ES-I3 (cell line): Measurements from ENCODE around the gene DENND5B.
"Not testable (repeated sequence)": the region's sequence is repeated elsewhere in the genome, so short reads cannot be mapped to it uniquely, and the experiment has no call there.

Experiments used
- H3K36me3 ChIP-seq: 2 replicates; pipeline ENCODE4 v1.6.1; 2013; ENCODE audit warnings: mild to moderate bottlenecking, low read length, control low read depth, moderate library complexity; ENCODE audit not compliant: insufficient read depth
- H3K4me1 ChIP-seq: 2 replicates; pipeline ENCODE4 v1.6.1; 2013; ENCODE audit warnings: mild to moderate bottlenecking, control low read depth, low read length; ENCODE audit not compliant: insufficient read depth
- H3K9ac ChIP-seq: 2 replicates; pipeline ENCODE4 v1.6.1; 2013; ENCODE audit warnings: low read depth, mild to moderate bottlenecking, low read length, moderate library complexity
- H3K9me3 ChIP-seq: 2 replicates; pipeline ENCODE4 v1.6.1; 2013; ENCODE audit warnings: mild to moderate bottlenecking, low read length, moderate library complexity; ENCODE audit not compliant: control insufficient read depth, insufficient read depth

Gene DENND5B

DNA sequence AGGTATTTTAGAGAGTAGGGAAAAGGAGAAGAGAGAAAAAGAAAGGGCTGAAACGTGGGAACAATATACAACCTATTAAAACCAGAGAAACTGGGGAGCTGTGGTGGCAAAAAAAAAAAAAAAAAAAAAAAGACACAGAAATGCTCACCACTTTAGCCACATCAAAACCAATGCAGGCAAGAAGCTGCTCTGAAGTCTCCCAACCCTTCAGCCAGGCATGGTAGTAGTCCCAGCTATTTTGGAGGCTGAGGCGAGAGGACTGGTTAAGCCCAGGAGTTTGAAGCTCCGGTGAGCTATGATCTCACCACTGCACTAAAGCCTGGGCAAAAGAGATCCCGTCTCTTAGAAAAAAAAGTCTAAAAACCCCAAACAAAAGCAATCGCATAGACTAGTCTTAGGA is 33.2 kb downstream of the DENND5B start:
- no peaks in the 10 kb centered on the region; the same call in 1 of the 2 replicates for H3K36me3 ChIP-seq
- H3K9me3 ChIP-seq: peaks cover 10% of the 10 kb centered on the region
- no peak overlapping the region for H3K9ac ChIP-seq
- peaks cover 11% of the 10 kb centered on the region; the same call in 1 of the 2 replicates for H3K4me1 ChIP-seq

DNA sequence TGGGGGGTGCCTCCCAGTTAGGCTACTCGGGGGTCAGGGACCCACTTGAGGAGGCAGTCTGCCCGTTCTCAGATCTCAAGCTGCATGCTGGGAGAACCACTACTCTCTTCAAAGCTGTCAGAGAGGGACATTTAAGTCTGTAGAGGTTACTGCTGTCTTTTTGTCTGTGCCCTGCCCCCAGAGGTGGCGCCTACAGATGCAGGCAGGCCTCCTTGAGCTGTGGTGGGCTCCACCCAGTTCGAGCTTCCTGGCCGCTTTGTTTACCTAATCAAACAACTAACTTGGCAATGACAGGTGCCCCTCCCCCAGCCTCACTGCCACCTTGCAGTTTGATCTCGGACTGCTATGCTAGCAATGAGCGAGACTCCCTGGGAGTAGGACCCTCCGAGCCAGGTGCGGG is 35.5 kb downstream of the DENND5B start:
- H3K4me1 ChIP-seq, H3K9ac ChIP-seq, H3K9me3 ChIP-seq, H3K36me3 ChIP-seq: not testable (repeated sequence)

DNA sequence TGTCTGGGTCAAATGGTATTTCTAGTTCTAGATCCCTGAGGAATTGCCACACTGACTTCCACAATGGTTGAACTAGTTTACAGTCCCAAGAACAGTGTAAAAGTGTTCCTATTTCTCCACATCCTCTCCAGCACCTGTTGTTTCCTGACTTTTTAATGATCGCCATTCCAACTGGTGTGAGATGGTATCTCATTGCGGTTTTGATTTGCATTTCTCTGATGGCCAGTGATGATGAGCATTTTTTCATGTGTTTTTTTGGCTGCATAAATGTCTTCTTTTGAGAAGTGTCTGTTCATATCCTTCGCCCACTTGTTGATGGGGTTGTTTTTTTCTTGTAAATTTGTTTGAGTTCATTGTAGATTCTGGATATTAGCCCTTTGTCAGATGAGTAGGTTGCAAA is 40.3 kb downstream of the DENND5B start:
- not testable (repeated sequence) for H3K9me3 ChIP-seq, H3K4me1 ChIP-seq, H3K36me3 ChIP-seq, H3K9ac ChIP-seq

DNA sequence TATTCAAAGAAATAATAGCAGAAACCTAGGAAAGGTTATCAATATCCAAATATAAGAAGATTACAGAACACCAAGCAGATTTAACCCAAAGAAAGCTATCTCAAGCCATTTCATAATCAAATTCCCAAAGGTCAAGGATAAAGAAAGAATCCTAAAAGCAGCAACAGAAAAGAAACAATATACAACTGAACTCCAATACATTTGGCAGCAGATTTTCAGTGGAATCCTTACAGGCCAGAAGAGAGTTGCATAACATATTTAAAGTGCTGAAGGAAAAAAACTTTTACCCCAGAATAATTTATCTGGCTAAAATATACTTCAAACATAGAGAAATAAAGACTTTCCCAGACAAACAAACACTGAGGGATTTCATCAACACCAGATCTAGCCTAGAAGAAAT is 54.3 kb downstream of the DENND5B start:
- Histone ChIP-seq H3K9ac (no peak overlapping the region), H3K9me3 (no peaks in the 10 kb centered on the region), H3K4me1 (peaks cover 8% of the 10 kb centered on the region; the same call in 1 of the 2 replicates), H3K36me3 (no peaks in the 10 kb centered on the region)

DNA sequence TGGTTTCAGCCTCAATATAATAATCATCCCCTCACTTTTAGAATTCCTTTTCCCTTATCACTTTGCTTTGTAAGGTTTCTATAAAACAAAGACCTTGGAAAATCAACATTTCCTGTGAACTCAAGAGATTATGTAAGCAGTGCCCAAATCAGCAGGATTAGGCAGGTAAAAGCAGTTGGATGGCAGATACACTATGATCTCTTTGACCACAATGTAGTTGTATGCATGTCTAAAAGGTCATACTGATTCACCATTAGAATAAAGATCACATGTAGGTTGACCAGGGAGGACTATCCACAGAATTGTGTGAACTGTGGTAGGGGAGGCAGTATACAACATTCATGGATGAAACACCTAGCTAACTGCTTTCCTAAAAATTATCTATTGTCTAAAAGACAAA is 57.5 kb downstream of the DENND5B start:
- peaks cover 21% of the 10 kb centered on the region; the same call in 1 of the 2 replicates for H3K4me1 ChIP-seq

DNA sequence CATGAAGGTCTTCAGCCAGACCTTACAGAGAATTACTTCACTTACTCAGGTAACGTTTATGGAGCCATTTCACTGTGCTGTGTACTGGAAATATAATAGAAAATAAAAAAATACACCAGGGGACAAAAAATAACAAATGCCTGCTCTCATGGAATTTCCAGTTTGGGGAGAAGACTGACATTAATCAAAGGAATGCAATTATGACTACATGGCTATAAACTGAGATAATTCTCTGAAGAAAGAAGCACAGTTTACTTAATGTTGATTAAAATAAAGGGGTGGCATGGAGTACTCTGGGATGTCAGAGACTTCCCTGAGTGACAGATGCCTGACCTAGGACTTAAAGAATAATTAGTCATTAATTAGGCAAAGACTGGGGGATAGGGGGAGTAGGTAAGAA is 59.0 kb downstream of the DENND5B start:
- H3K4me1 ChIP-seq: peaks cover 27% of the 10 kb centered on the region
- no peaks in the 10 kb centered on the region for H3K36me3 ChIP-seq
- H3K9ac ChIP-seq: no peak overlapping the region
- no peaks in the 10 kb centered on the region for H3K9me3 ChIP-seq

More for the DNA sequence above, 57.5 kb downstream of the DENND5B start:
- no peak overlapping the region for H3K9ac ChIP-seq
- H3K9me3 ChIP-seq: no peaks in the 10 kb centered on the region
- no peaks in the 10 kb centered on the region for H3K36me3 ChIP-seq

DNA sequence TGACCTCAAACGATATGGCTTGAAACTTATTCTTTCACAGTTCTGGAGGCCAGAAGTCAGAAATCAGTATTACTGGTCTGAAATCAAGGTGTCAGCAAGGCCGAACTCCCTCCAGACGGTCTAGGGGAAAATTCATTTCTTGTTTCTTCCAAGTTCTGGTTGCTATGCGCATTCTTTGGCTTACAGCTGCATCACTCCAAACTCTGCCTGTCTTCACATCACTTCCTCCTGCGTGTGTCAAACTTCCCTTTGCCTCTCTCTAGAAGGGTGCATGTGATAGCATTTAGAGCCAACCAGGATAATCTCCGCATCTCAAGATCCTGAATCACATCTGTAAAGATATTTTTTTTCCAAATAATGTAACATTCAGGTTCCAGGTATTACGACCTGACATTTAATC is 62.8 kb downstream of the DENND5B start:
- Histone ChIP-seq H3K9me3 (no peaks in the 10 kb centered on the region), H3K4me1 (peaks cover 25% of the 10 kb centered on the region), H3K36me3 (no peaks in the 10 kb centered on the region), H3K9ac (no peak overlapping the region)

DNA sequence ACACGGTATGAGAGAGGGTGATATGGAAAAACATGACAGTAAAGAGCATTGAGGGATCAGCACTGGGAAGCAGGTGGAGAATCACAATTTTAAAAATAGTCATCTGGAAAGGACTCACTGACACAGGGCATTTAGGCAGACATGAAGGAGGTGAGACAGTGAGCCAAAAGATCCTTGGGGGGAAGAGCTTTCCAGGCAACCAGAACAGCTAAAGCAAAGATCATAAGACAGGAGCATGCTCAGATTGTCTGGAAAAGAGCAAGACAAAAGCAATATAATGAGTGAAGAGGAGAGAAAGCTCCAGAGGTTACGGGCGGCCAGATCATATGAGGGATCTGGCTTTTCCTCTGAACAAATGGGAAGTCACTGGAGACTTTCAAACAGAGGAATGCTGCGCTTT is 63.9 kb downstream of the DENND5B start:
- H3K9ac ChIP-seq: no peak overlapping the region
- no peaks in the 10 kb centered on the region for H3K36me3 ChIP-seq
- H3K4me1 ChIP-seq: peaks cover 35% of the 10 kb centered on the region
- H3K9me3 ChIP-seq: no peaks in the 10 kb centered on the region

DNA sequence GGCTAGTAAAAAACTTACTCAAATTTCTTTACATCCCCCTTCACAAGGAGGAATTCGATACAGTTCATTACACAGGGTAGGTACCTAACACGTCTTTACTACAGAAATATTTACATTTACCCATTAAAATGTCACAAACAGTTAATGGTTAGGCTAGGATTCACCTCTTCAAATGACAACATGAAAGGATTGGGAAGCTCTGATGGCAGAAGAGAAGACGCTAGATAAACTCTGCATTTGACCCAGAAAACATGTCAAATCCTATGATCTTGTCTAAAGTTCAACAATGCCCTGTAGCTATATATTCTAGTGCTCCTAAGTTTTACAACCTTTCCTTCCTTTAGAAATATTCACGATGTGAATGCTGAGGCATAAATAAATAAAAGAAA is 64.8 kb downstream of the DENND5B start:
- H3K36me3 ChIP-seq: no peaks in the 10 kb centered on the region
- H3K9me3 ChIP-seq: no peaks in the 10 kb centered on the region
- H3K9ac ChIP-seq: no peak overlapping the region
- H3K4me1 ChIP-seq: peaks cover 37% of the 10 kb centered on the region

DNA sequence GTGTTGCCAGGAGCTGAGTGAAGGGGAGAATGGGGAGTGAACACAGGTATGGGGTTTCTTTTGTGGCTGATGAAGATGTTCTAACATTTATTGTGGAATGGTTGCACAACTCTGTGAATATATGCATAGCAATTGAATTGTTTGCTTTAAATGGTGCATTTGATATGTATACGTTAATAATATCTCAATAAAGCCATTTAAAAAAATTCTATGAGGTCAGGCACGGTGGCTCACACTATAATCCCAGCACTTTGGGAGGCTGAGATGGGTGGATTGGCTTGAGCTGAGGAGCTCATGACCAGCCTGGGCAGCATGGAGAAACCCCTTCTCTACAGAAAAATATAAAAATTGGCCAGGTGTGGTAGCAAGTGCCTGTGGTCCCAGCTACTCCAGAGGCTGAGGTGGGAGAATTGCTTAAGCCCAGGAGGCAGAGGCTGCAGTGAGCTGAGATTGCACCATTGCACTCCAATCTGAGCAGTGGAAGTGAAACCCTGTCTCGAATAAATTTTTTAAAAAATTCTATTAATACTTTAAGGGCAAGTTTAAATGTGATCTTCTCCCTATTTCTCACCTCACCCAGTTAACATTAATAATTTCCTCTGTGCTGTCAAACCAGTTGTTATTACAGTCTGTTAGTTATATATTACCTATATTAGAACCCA is 65.3 kb downstream of the DENND5B start:
- no peaks in the 10 kb centered on the region for H3K9me3 ChIP-seq
- H3K4me1 ChIP-seq: peaks cover 35% of the 10 kb centered on the region
- no peak overlapping the region for H3K9ac ChIP-seq
- H3K36me3 ChIP-seq: no peaks in the 10 kb centered on the region

DNA sequence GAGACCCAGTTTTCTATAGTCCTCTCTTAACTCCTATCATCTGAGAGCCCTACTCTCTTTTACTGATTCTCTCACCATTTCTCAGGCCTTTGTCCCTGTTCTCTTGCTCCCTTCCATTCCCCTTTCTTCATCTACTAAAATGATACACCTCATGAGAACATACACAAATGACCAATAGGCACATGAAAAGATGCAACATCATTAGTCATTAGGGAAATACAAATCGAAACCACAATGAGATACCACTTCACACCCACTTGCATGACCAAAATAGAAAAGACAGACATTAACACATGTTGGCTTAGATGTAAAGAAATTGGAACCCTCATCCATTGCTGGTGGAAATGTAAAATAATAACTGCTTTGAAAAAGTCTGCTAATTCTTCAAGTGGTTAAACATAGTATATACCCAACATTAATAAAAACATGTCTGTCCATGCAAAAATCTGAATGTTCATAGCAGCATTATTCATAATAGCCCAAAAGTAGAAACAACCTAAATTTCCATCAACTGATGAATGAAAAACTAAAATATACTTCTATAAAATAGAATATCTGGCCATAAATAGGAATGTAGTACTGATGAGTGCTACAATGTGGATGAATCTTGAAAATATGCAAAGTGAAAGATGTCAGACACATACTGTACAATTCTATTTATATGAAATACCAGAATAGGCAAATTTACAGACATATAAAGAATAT is 66.0 kb downstream of the DENND5B start:
- no peak overlapping the region for H3K9ac ChIP-seq
- no peaks in the 10 kb centered on the region for H3K36me3 ChIP-seq
- peaks cover 36% of the 10 kb centered on the region for H3K4me1 ChIP-seq
- no peaks in the 10 kb centered on the region for H3K9me3 ChIP-seq

DNA sequence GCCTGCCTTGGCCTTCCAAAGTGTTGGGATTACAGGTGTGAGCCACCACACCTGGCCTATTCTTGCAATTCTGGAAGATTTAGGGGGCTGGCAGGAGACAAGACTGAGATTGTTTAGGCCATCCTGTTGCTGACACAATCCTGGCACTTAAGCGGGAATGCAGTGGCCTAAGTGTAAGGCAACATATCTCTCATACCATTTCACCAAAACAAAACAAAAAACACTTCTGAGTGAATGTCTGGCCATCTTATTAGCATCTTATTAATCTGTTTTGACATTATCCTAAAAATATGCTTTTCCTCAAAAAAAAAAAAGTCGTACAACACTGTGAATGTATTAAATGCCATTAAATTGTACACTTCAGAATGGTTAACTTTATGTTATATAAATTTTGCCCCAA is 67.6 kb downstream of the DENND5B start:
- Histone ChIP-seq H3K9ac (no peak overlapping the region), H3K36me3 (no peaks in the 10 kb centered on the region), H3K9me3 (no peaks in the 10 kb centered on the region), H3K4me1 (peaks cover 45% of the 10 kb centered on the region)

DNA sequence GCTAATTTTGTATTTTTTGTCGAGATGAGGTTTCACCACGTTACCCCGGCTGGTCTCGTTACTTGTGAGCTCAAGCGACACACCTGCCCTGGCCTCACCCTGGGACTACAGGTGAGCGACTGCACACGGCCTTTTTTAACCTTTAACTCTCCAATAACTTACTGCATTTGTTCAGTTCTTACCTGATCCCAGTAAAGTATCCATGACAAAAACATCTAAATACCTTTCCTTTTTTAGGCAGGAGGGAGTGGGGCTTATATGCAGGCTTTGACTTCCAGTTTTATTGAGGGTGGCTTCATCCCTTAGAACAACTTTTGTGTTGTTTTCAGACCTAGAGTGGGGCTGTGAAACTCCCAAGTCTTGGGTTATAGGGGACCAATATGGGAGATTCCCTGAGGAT is 68.3 kb downstream of the DENND5B start:
- H3K36me3 ChIP-seq: no peaks in the 10 kb centered on the region
- peaks cover 46% of the 10 kb centered on the region for H3K4me1 ChIP-seq
- no peaks in the 10 kb centered on the region for H3K9me3 ChIP-seq
- H3K9ac ChIP-seq: no peak overlapping the region

DNA sequence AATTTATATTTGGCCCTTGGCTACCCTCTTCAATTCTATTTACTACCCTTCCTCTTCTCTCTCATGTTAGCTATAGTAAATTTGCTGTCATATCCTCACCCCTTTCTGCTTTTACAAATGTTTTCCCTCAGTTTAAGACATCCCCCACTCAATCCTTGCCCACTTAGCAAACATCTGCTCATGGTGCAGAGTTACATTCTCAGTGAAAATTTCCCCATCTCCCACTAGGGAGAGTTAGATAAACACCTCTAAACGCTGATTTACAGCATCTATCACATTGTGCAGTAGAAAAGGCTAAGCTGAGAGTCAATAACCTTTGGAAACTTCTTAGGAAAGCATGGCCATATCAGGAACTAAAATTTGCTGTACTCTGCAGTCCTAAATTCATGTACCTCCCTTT is 69.0 kb downstream of the DENND5B start:
- Histone ChIP-seq H3K9me3 (no peaks in the 10 kb centered on the region), H3K4me1 (peaks cover 53% of the 10 kb centered on the region), H3K9ac (no peak overlapping the region)

DNA sequence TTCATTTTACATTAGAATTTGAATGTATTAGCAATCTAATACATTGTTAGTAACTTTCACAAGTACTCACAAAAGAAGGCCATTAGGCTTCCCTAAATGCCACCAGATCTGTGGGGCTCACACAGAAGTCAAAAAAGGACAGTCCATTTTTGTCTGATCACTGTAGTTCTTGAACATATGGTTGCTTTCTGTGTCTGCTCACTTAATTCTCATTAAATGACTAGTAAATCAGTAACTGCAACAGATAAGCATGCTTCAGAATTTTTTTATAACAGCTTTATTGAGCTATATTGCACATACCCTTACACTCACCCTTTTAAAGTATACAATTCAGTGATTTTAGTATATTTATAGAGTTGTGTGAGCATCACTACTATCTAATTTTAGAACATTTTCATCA is 71.4 kb downstream of the DENND5B start:
- H3K4me1 ChIP-seq: peaks cover 53% of the 10 kb centered on the region
- no peaks in the 10 kb centered on the region for H3K36me3 ChIP-seq
- H3K9me3 ChIP-seq: no peaks in the 10 kb centered on the region
- H3K9ac ChIP-seq: no peak overlapping the region

More for the DNA sequence above, 69.0 kb downstream of the DENND5B start:
- H3K36me3 ChIP-seq: no peaks in the 10 kb centered on the region
